OCI-LY3 (cell line): Measurements from ENCODE around the gene SCARB1.

ENCODE experiments used
- CTCF ChIP-seq: fragments of 200-600, 300-600 bp; sonication (generic); IDR thresholded peaks from 2 replicates; pipeline ENCODE4 v1.5.1; 2014; ENCODE audit warnings: antibody characterized with exemption, low read length, low read depth
- EZH2phosphoT487 ChIP-seq: fragments of 200-600 bp; shearing (Covaris generic); IDR thresholded peaks from 2 replicates; pipeline ENCODE4 v1.6.1; 2018; ENCODE audit warnings: antibody characterized with exemption, mixed run types, low read depth

GRCh38 chr12:124893792-124894516 lies 30.3 kb upstream of the SCARB1 start:
- TF ChIP-seq CTCF (no peak), EZH2phosphoT487 (no peak)
